MM.1S (cell line): ENCODE data around the gene OSBPL10.

ENCODE experiments used
- DNase-seq: peaks from one replicate; pipeline ENCODE4 v3.0.0-alpha.2; 2015
- H2AFZ ChIP-seq: fragments of 300-600 bp; sonication (generic); 2 replicates; pipeline ENCODE4 v1.6.0; 2016; ENCODE audit warnings: antibody characterized with exemption, low read length
- H3F3A ChIP-seq: fragments of 300-600 bp; sonication (generic); 2 replicates; pipeline ENCODE4 v1.6.1; 2016; ENCODE audit warnings: mild to moderate bottlenecking, antibody characterized with exemption, low read length, moderate library complexity, mixed read lengths; ENCODE audit not compliant: insufficient read depth
- H3K27ac ChIP-seq: fragments of 300-600 bp; sonication (generic); 2 replicates; pipeline ENCODE4 v1.5.1; 2016; ENCODE audit warnings: mild to moderate bottlenecking, low read length
- H3K27me3 ChIP-seq: fragments of 300-600 bp; sonication (generic); replicated peaks from 2 replicates; pipeline ENCODE4 v1.6.0; 2016; ENCODE audit warnings: low read length; ENCODE audit not compliant: insufficient read depth
- H3K36me3 ChIP-seq: fragments of 300-600 bp; sonication (generic); replicated peaks from 2 replicates; pipeline ENCODE4 v1.6.1; 2016; ENCODE audit warnings: mild to moderate bottlenecking, low read length, mixed read lengths; ENCODE audit not compliant: insufficient read depth
- H3K4me1 ChIP-seq: fragments of 300-600 bp; sonication (generic); 2 replicates; pipeline ENCODE4 v1.6.1; 2016; ENCODE audit warnings: low read length, mixed read lengths
- H3K4me2 ChIP-seq: fragments of 300-600 bp; sonication (generic); 2 replicates; pipeline ENCODE4 v1.6.0; 2016; ENCODE audit warnings: low read depth, low read length
- H3K4me3 ChIP-seq: fragments of 300-600 bp; sonication (generic); 2 replicates; pipeline ENCODE4 v1.5.1; 2016; ENCODE audit warnings: low read length, mixed read lengths
- H3K79me2 ChIP-seq: fragments of 300-600 bp; sonication (generic); 2 replicates; pipeline ENCODE4 v1.6.1; 2016; ENCODE audit warnings: mixed run types, low read length, mixed read lengths
- H3K9ac ChIP-seq: fragments of 300-600 bp; sonication (generic); 2 replicates; pipeline ENCODE4 v1.6.1; 2016; ENCODE audit warnings: low read length, mixed read lengths
- H3K9me2 ChIP-seq: fragments of 300-600 bp; sonication (generic); replicated peaks from 2 replicates; pipeline ENCODE4 v1.6.1; 2016; ENCODE audit warnings: mild to moderate bottlenecking, low read length, mixed read lengths; ENCODE audit not compliant: insufficient read depth
- H3K9me3 ChIP-seq: fragments of 300-600 bp; sonication (generic); replicated peaks from 2 replicates; pipeline ENCODE4 v1.6.1; 2016; ENCODE audit warnings: mild to moderate bottlenecking, low read length, mixed read lengths; ENCODE audit not compliant: insufficient read depth
- H4K20me1 ChIP-seq: fragments of 300-600 bp; sonication (generic); 2 replicates; pipeline ENCODE4 v1.6.1; 2016; ENCODE audit warnings: mild to moderate bottlenecking, low read length, moderate library complexity, mixed read lengths; ENCODE audit not compliant: insufficient read depth
- CTCF ChIP-seq: fragments of 300-600 bp; sonication (generic); IDR thresholded peaks from 2 replicates; pipeline ENCODE4 v1.5.1; 2016; ENCODE audit warnings: antibody characterized with exemption, low read length, mixed read lengths
- EZH2 ChIP-seq: fragments of 300-600 bp; sonication (generic); optimal IDR thresholded peaks from 2 replicates; pipeline ENCODE3; 2017; ENCODE audit warnings: low read depth, mild to moderate bottlenecking, antibody characterized with exemption, low read length, mixed read lengths
- EZH2phosphoT487 ChIP-seq: fragments of 300-600 bp; sonication (generic); IDR thresholded peaks from 2 replicates; pipeline ENCODE4 v1.6.1; 2018; ENCODE audit warnings: antibody characterized with exemption, low read length

The OSBPL10 gene

GRCh38 chr3:31696815-31697548, 284.1 kb downstream of the OSBPL10 start:
- no peaks in the 10 kb centered on the region for H3K27me3 ChIP-seq
- H3K79me2 ChIP-seq = no peaks in the 10 kb centered on the region

GRCh38 chr3:31696009-31696297, 285.1 kb downstream of the OSBPL10 start:
- Histone ChIP-seq H3K4me3 (no peak overlapping the region), H3K79me2 (no peaks in the 10 kb centered on the region), H3K9me2 (no peaks in the 10 kb centered on the region), H3K9ac (no peak overlapping the region), H3K27ac (no peak overlapping the region), H3K27me3 (no peaks in the 10 kb centered on the region), H4K20me1 (no peaks in the 10 kb centered on the region), H2AFZ (no peak overlapping the region), H3K9me3 (no peaks in the 10 kb centered on the region), H3K4me1 (no peaks in the 10 kb centered on the region), H3K36me3 (no peaks in the 10 kb centered on the region), H3F3A (no peaks in the 10 kb centered on the region), H3K4me2 (no peak overlapping the region)
- TF ChIP-seq EZH2phosphoT487 (no peak), CTCF (no peak), EZH2 (no peak)
- DNase-seq = no peak

More at GRCh38 chr3:31696815-31697548, 284.1 kb downstream of the OSBPL10 start:
- H3K4me3 ChIP-seq = no peak overlapping the region
- no peak overlapping the region for H3K27ac ChIP-seq
- DNase-seq = no peak
- H3K36me3 ChIP-seq = no peaks in the 10 kb centered on the region
- H3K9me2 ChIP-seq = no peaks in the 10 kb centered on the region
- TF ChIP-seq EZH2 (no peak), CTCF (no peak), EZH2phosphoT487 (no peak)
- no peak overlapping the region for H3K9ac ChIP-seq
- H4K20me1 ChIP-seq = no peaks in the 10 kb centered on the region
- H3K4me2 ChIP-seq = no peak overlapping the region
- no peaks in the 10 kb centered on the region for H3K4me1 ChIP-seq
- no peaks in the 10 kb centered on the region for H3F3A ChIP-seq
- H3K9me3 ChIP-seq = no peaks in the 10 kb centered on the region
- no peak overlapping the region for H2AFZ ChIP-seq

- no peaks in the 10 kb centered on the region for H3F3A ChIP-seq
- H3K4me2 ChIP-seq = no peak overlapping the region
- TF ChIP-seq EZH2 (no peak), CTCF (peak; percentile 16)
- H3K36me3 ChIP-seq = no peaks in the 10 kb centered on the region
- H3K9me2 ChIP-seq = no peaks in the 10 kb centered on the region
- H2AFZ ChIP-seq = no peak overlapping the region
- no peaks in the 10 kb centered on the region for H3K4me1 ChIP-seq
- no peaks in the 10 kb centered on the region for H3K79me2 ChIP-seq
- H3K9me3 ChIP-seq = no peaks in the 10 kb centered on the region
- H3K9ac ChIP-seq = no peak overlapping the region
- H3K4me3 ChIP-seq = no peak overlapping the region
- no peaks in the 10 kb centered on the region for H4K20me1 ChIP-seq
- H3K27me3 ChIP-seq = no peaks in the 10 kb centered on the region
- no peak for DNase-seq
- no peak overlapping the region for H3K27ac ChIP-seq
Measured at GRCh38 chr3:31695280-31696008, 285.6 kb downstream of the OSBPL10 start.
